Mucosa of gallbladder (tissue), 1 donor: ENCODE measurements around the gene KLF11. TPM values are rescaled to one million over a fixed set of nuclear protein-coding genes. Genes with fewer than 3 reads are reported as not detected.

ENCODE experiments used
- DNase-seq: peaks from one replicate; pipeline ENCODE4 v3.0.0-alpha.2; 2020; ENCODE audit warnings: low spot score
- total RNA-seq: library from RNA; stranded (reverse); gene quantifications from one replicate; pipeline ENCODE4 v1.2.1, GENCODE V29; 2021
- donor health status: DM: no; HTN: no; CAD: no.

The KLF11 gene
- total RNA-seq, 1 donor from 2014 or later: 22.8 TPM

- no peak for DNase-seq
These were observed 1.6 kb upstream of the KLF11 start for GRCh38 chr2:10041711-10042110.

- peak; percentile 76 for DNase-seq
These were observed 819 bp upstream of the KLF11 start for GRCh38 chr2:10042301-10043161.

DNA sequence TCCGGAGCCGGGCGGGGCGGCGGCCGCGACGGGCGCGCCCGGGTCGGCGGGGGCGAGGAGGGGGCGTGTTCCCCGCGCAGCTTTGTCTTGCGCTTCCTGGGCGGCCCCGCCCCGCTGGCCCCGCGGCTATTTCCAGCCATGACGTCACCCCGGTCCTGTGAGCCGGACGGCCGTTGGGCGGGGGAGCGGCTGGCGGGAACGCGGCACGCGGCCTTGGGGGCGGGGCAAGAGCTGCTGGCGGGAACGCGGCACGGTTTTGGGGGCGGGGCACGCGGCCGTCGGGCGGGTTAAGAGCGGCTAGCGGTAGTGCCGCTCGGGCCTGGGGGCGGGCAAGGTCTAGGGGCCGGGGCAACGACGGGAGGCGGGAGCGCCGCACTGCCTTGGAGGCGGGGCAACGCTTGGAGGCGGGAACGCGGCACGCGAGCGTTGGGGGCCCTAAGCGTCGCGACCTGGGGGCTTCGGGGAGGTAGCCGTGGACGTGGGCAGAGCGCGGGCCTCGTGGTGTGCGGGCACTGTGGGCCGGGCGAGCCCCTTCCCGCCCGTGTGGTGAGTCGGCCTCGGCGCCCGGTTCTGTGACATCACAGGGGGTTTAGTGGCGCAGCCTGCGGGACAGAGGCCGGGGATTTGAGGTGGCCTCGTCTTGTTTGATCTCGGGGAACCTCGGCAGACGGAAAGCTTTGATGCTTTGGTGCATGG lies 704 bp downstream of the KLF11 start:
- DNase-seq: peak; percentile 97

DNA sequence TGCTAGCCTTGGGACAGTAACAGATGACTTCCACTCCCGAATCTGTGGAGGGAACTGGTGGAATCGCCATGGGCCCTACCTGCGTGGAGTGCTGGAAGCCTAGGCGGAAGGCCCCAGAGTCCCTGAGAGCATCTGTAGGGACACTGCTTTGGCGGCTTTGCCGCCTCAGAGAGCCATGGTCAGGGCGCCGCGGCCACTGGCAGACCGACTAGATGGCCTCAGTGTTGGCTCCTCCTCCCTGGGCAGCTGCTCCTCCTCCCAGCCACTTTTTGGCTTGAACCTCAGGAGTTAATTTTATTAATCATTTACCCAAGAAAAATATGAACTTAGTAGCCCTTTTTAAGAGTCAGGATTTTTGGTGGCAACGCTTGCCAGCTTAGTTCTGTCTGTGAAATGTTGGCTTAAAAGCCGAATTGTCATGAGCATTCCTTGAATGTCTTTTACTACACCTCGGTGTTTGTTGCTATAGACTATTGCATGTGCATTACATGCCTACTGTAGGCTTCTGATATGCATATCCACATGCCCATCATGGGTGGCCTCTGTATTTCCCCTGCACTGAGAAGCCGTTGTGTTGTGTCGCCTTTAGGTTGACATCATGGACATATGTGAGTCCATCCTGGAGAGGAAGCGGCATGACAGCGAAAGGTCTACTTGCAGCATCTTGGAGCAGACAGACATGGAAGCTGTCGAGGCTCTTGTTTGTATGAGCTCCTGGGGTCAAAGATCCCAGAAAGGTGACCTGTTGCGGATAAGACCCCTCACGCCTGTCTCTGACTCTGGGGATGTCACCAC lies 2.4 kb downstream of the KLF11 start:
- DNase-seq: no peak

DNA sequence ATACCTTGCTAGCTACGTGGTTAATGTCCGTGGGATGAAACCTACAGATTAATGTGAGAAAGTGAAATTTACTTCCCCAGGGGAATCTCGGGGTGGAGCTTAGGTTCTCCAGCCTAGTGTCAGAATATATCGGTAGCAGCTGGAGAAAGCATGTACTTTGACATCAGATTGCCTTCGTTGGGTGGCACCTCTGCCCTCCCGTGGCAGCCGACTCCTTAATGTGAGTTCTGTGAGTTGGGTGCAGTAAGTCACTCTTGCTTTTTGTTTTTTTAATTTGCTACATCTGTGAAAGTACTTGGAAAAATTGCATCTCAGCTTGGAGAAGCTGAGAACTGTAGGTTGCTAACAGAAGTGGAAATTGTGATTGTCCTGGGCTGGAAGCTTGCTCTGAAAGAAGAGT lies 3.6 kb downstream of the KLF11 start:
- DNase-seq: no peak

DNA sequence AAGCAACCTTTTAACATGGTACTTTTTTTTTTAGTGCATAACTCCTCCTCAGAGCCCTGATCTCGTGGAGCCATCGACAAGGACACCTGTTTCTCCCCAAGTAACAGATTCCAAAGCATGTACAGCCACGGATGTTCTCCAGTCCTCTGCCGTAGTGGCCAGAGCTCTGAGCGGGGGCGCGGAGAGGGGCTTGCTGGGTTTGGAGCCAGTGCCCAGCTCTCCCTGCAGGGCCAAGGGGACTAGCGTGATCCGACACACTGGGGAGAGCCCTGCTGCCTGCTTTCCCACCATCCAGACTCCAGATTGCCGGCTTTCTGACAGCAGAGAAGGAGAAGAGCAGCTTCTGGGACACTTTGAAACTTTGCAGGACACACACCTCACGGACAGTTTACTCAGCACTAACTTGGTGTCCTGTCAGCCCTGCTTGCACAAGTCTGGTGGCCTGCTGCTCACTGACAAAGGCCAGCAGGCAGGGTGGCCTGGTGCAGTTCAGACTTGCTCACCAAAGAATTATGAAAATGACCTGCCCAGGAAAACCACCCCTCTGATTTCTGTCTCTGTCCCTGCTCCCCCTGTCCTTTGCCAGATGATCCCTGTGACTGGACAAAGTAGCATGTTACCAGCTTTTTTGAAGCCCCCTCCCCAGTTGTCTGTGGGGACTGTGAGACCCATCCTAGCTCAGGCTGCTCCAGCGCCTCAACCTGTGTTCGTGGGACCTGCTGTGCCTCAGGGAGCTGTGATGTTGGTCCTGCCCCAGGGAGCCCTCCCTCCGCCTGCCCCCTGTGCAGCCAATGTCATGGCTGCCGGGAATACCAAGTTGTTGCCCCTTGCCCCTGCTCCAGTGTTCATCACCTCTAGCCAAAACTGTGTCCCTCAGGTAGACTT lies 4.5 kb downstream of the KLF11 start:
- no peak for DNase-seq

- no peak for DNase-seq
These were observed 5.3 kb downstream of the KLF11 start for GRCh38 chr2:10048501-10049171.

DNA sequence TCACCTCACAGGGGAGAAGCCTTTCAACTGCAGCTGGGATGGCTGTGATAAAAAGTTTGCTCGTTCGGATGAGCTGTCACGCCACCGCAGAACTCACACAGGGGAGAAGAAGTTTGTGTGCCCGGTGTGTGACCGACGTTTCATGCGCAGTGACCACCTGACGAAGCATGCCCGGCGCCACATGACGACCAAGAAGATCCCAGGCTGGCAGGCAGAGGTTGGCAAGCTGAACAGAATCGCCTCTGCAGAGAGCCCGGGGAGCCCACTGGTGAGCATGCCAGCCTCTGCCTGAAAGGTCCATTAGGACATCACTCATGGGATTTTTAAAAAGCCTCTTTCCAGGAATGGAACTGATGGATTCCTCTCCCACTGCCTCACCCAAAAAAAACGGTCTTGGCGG lies 8.9 kb downstream of the KLF11 start:
- DNase-seq: no peak

- DNase-seq: no peak
These were observed 10.0 kb downstream of the KLF11 start for GRCh38 chr2:10053351-10053750.

- no peak for DNase-seq
These were observed 11.1 kb downstream of the KLF11 start for GRCh38 chr2:10054424-10054823.

DNA sequence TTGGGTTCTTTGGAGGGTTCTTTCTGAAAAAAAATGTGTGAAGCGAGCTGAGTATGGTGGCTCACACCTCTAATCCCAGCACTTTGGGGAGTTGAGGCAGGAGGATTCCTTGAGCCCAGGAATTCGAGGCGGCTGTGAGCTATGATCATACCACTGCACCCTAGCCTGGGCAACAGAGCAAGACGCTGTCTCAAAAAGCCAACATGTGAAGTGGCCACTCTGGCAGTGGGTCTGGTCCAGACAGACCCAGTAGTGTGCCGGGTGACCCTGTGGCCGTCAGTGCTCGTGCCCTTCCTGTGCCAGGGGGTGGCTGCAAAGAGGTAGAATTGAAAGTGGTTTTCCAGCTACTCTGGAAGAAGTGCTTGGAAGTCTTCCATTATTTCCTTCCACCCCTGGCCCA lies 11.6 kb downstream of the KLF11 start:
- no peak for DNase-seq

GRCh38 chr2:10056439-10056838 lies 13.1 kb downstream of the KLF11 start:
- no peak for DNase-seq

DNA sequence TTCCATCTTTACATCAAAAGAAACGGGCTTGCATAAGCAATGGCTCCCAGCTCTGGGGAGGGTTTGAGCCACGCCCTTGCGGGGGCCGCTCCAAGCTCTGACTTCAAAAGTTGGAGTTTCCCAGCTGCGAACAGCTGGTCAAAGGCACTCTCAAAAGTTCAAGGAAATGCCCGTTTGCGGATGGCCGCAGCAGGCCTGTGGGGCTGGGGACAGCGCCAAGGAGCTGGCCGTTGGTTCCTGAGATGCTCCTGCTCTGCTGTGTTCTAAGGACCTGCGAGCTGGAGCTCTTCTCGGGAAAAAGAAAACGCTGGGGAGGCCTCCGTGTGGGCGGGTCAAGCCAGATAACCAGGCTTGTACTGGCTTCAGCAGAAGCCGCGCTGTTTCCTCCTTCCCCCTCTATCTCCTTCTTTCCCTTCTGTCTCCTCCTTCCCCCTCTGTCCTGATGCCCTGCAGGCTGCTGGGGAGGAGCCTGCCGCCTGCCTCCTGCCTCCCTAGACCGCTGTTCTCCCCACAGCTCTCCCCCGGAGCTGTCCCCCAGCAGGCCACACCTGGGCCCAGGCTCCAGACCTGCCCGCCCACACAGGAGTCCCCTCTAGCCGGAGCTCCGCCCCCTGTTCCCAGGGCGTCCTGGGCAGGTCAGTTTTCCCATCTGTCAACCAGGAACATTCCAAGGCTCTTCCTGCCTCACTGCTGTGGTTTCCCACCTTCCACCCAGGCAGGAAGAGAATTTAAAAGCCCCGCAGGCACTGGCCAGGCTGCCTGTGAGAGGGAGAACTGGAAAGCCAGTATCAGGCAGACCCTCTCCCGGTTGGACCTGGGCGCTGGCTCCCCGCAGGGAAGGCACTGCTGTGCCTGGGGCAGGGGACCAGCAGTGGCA lies 14.1 kb downstream of the KLF11 start:
- DNase-seq: peak; percentile 60

DNA sequence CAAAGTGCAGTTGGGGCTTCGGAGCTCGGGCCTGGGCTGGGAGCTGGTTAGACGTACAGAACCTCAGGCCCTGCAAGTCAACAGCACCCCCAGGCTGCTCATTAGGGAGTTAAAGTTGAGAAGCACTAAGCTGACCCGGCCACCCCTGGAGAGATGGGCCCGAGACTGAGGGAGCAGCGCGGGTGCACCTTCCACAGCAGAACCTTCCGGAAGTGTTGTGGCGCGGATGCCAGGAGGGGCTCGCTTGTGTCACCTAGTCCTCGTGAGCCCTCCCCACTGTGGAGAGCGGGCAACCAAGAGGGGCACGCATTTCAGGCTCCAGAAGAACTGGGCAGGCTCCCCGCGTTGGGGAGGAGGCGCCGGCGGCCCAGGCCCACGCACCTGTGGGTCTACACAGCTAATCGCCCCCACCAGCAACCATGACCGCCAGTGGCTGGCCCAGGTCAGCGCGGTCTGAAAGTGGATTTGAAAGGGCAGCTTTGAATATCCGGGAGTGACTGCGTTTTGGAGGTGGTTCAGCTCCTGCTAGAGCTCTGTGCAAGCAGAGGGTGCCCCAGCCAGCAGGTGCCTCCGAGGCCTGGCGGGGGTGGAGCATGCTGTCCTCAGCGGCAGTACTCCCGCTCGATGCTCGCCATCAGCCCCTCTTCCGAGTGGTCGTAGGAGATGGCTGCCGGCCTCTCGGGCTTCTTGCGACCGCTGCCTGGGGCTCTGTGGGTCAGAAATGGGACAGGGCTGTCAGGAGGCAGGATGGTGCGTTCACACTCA lies 15.1 kb downstream of the KLF11 start:
- DNase-seq: no peak

DNA sequence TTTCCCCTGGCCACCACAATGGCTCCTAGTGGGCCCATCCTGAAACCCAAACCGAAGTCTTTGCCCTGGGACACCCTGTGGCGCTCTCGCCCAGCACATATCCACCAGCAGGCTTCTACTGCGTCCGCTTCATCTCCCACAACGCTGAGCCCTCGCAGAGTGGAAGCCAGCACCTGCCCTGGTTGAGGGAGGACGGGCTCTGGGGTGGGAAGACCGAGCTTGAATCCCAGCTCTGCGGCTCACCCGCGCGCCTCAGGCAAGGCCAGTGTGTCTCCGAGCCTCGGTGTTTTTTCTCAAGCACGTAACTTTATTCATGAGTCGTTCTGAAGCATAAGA lies 15.6 kb downstream of the KLF11 start:
- DNase-seq: no peak

- no peak for DNase-seq
These were observed 16.4 kb downstream of the KLF11 start for GRCh38 chr2:10059552-10060335.

DNA sequence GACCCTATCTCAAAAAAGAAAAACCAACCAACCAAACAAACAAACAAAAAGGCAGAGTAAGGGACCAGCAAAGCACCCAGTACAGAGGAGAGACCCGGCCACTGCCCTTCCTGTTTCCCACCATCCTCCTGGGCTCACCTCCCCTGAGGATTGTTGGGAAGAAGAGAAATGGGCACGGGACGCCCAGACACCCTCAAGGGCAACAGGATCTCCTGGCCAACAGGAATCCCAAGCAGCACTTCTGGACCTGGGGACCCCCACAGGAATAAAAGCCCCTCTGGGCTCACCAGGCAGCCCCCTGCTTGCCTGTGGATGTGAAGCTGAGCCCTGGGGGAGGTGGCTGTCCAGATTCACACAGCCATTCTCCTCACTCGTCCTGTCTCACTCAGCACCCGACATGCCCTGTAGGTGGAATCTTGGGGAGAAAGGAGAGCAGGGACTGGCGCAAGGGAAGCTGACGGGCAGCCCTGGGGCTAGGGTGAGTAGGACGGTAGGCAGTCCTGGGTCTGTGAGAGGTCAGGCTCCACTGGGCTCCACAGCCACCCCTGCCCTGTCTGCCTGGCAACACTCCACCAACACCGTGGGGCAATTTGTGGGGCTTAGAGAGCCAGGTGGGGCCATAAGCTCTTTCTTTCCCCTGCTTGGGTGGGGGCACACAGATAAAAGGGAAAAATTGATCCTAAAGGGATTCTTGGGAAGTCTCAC lies 18.0 kb downstream of the KLF11 start:
- DNase-seq: no peak

GRCh38 chr2:10062931-10063365 lies 19.6 kb downstream of the KLF11 start:
- no peak for DNase-seq
